Measurements from ENCODE around the gene BEX3. TPM values are rescaled to one million over a fixed set of nuclear protein-coding genes. Genes with fewer than 3 reads are reported as not detected.
"Not testable (repeated sequence)": the region's sequence is repeated elsewhere in the genome, so short reads cannot be mapped to it uniquely, and the experiment has no call there.

BEX3 gene
- total RNA-seq, 1 experiment from 2014 or later, result 130 TPM

DNA sequence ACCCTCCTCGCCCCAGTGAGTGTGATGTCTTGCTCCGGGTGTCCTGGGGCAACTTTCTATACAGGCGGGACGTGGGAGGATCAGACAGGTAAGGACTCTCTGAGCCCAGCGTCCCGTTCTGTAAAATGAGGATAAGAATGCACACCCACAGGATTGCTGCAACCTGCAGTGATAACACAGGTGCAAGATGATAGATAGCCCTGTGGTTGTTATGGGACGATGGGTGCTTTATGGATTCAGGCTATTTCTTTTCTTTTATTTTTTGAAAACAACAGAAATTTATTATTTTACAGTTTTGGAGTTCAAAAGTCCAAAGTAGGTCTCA, 28.6 kb downstream of the BEX3 start:
- Histone ChIP-seq H3K36me3 (ENCODE audit: low read depth, low read length) (no peaks in the 10 kb centered on the region), H3K4me3 (ENCODE audit: low read length) (peak overlapping the region; percentile 66), H3F3A (ENCODE audit: low read length, unreplicated experiment) (no peaks in the 10 kb centered on the region), H2AFZ (ENCODE audit: low read length) (peak overlapping the region; percentile 93), H3K27me3 (ENCODE audit: low read length) (no peaks in the 10 kb centered on the region), H3K79me2 (ENCODE audit: low read length) (no peaks in the 10 kb centered on the region), H3K4me1 (ENCODE audit: insufficient read depth, low read length) (peaks cover 10% of the 10 kb centered on the region; the same call in 1 of the 2 replicates), H3K9me3 (ENCODE audit: low read length) (no peaks in the 10 kb centered on the region), H3K9me2 (replicated peaks; ENCODE audit: low read length) (no peaks in the 10 kb centered on the region), H3K9ac (ENCODE audit: low read length) (peak overlapping the region; percentile 27; the same call in 1 of the 2 replicates), H4K20me1 (ENCODE audit: low read length) (no peaks in the 10 kb centered on the region), H3K27ac (ENCODE audit: low read length) (no peak overlapping the region), H3K4me2 (ENCODE audit: low read length) (peak overlapping the region; percentile 80)
- intact Hi-C loops (cut with micrococcal nuclease), result no loop called here
- TF ChIP-seq EZH2phosphoT487 (IDR thresholded peaks at IDR 0.05; ENCODE audit: borderline replicate concordance, low read length), result no peak
- TF ChIP-seq, protein P1, sequence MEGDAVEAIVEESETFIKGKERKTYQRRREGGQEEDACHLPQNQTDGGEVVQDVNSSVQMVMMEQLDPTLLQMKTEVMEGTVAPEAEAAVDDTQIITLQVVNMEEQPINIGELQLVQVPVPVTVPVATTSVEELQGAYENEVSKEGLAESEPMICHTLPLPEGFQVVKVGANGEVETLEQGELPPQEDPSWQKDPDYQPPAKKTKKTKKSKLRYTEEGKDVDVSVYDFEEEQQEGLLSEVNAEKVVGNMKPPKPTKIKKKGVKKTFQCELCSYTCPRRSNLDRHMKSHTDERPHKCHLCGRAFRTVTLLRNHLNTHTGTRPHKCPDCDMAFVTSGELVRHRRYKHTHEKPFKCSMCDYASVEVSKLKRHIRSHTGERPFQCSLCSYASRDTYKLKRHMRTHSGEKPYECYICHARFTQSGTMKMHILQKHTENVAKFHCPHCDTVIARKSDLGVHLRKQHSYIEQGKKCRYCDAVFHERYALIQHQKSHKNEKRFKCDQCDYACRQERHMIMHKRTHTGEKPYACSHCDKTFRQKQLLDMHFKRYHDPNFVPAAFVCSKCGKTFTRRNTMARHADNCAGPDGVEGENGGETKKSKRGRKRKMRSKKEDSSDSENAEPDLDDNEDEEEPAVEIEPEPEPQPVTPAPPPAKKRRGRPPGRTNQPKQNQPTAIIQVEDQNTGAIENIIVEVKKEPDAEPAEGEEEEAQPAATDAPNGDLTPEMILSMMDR (conservative IDR thresholded peaks at IDR 0.05; ENCODE audit: low read depth, low read length), result no peak
- no peak for TF ChIP-seq EZH2 (IDR thresholded peaks at IDR 0.05; ENCODE audit: low read length, unreplicated experiment)
- ChIA-PET POLR2A (ENCODE audit: unreplicated experiment) (no interaction called here), CTCF (no interaction called here)
- ATAC-seq (peak; percentile 31; the same call in 1 of the 2 replicates), DNase-seq (no peak)
- no TSS peak for BruUV-seq (replicated peaks)

DNA sequence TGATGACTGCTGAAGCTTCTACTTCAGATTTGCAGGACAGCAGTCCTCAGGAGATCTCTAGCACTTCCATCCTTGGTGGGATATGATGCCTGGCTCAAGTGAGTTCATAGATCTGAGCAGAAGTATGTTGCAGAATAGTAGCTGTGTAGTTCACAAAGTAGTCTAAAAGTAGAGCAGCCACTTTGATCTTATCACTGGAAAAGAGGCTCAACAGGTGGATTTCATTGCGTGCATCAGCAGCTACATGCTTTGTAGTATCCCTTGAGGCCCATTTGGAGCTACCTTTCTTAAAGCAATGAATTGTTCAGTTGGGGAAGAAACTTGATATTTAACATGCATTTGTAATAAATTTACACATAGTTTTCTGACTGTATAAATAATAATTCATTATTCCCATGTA, 29.9 kb downstream of the BEX3 start:
- intact Hi-C loops (cut with micrococcal nuclease), result no loop called here

DNA sequence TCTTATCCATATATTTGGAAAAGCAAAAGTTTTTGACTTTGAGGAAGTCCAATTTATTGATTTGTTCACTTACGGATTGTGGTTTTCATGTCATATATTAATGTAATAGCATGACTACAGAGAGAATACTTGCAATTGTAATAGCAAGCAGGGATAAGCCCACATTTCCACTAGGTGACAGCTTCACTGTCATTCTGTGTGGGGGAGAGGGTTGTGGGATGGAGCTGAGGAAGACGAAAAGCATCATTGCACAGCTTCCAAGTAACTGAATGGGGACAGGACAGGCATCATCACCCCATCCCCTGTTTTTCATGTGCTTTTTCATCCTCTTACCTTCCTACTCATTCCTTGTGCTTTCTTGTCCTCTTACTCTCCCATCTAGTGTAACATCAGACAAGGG, 31.4 kb downstream of the BEX3 start:
- H3K27ac ChIP-seq (ENCODE audit: low read length), result no peak overlapping the region
- H3K27me3 ChIP-seq (ENCODE audit: low read length), result no peaks in the 10 kb centered on the region
- no peak overlapping the region for H2AFZ ChIP-seq (ENCODE audit: low read length)
- H3K4me2 ChIP-seq (ENCODE audit: low read length), result no peak overlapping the region
- no peaks in the 10 kb centered on the region for H3K9me2 ChIP-seq (replicated peaks; ENCODE audit: low read length)
- ATAC-seq (no peak), DNase-seq (no peak)
- BruUV-seq (replicated peaks), result no TSS peak
- no peak overlapping the region for H3K9ac ChIP-seq (ENCODE audit: low read length)
- no peaks in the 10 kb centered on the region for H4K20me1 ChIP-seq (ENCODE audit: low read length)
- no peaks in the 10 kb centered on the region for H3F3A ChIP-seq (ENCODE audit: low read length, unreplicated experiment)
- intact Hi-C loops (cut with micrococcal nuclease), result no loop called here
- no peaks in the 10 kb centered on the region for H3K9me3 ChIP-seq (ENCODE audit: low read length)
- H3K4me1 ChIP-seq (ENCODE audit: insufficient read depth, low read length), result 0 out of 2 replicates have a peak, but pooled peaks cover 5% of the 10 kb centered on the region
- POLR2A ChIA-PET (ENCODE audit: unreplicated experiment), result no interaction called here
- no peaks in the 10 kb centered on the region for H3K79me2 ChIP-seq (ENCODE audit: low read length)
- CTCF ChIA-PET, result no interaction called here
- no peak overlapping the region for H3K4me3 ChIP-seq (ENCODE audit: low read length)
- TF ChIP-seq, protein P1 (conservative IDR thresholded peaks at IDR 0.05; ENCODE audit: low read depth, low read length), result no peak
- no peak for TF ChIP-seq EZH2 (IDR thresholded peaks at IDR 0.05; ENCODE audit: low read length, unreplicated experiment)
- TF ChIP-seq EZH2phosphoT487 (IDR thresholded peaks at IDR 0.05; ENCODE audit: borderline replicate concordance, low read length), result no peak
- H3K36me3 ChIP-seq (ENCODE audit: low read depth, low read length), result no peaks in the 10 kb centered on the region

More for the DNA sequence above, 29.9 kb downstream of the BEX3 start:
- TF ChIP-seq EZH2phosphoT487 (IDR thresholded peaks at IDR 0.05; ENCODE audit: borderline replicate concordance, low read length) (no peak), EZH2 (IDR thresholded peaks at IDR 0.05; ENCODE audit: low read length, unreplicated experiment) (no peak)
- TF ChIP-seq, protein P1 (conservative IDR thresholded peaks at IDR 0.05; ENCODE audit: low read depth, low read length), result no peak
- H3K9me3 ChIP-seq (ENCODE audit: low read length), result no peaks in the 10 kb centered on the region
- no peaks in the 10 kb centered on the region for H3K79me2 ChIP-seq (ENCODE audit: low read length)
- H3K4me2 ChIP-seq (ENCODE audit: low read length), result no peak overlapping the region
- no peaks in the 10 kb centered on the region for H3K36me3 ChIP-seq (ENCODE audit: low read depth, low read length)
- BruUV-seq (replicated peaks), result no TSS peak
- H3K9ac ChIP-seq (ENCODE audit: low read length), result no peak overlapping the region
- ATAC-seq, result no peak
- no peaks in the 10 kb centered on the region for H3K9me2 ChIP-seq (replicated peaks; ENCODE audit: low read length)
- H3K27ac ChIP-seq (ENCODE audit: low read length), result no peak overlapping the region
- POLR2A ChIA-PET (ENCODE audit: unreplicated experiment), result no interaction called here
- DNase-seq, result no peak
- H3K4me3 ChIP-seq (ENCODE audit: low read length), result no peak overlapping the region
- no peaks in the 10 kb centered on the region for H3F3A ChIP-seq (ENCODE audit: low read length, unreplicated experiment)
- H3K4me1 ChIP-seq (ENCODE audit: insufficient read depth, low read length), result 0 out of 2 replicates have a peak, but pooled peaks cover 5% of the 10 kb centered on the region
- no peak overlapping the region for H2AFZ ChIP-seq (ENCODE audit: low read length)
- H3K27me3 ChIP-seq (ENCODE audit: low read length), result no peaks in the 10 kb centered on the region
- no peaks in the 10 kb centered on the region for H4K20me1 ChIP-seq (ENCODE audit: low read length)
- CTCF ChIA-PET, result no interaction called here

DNA sequence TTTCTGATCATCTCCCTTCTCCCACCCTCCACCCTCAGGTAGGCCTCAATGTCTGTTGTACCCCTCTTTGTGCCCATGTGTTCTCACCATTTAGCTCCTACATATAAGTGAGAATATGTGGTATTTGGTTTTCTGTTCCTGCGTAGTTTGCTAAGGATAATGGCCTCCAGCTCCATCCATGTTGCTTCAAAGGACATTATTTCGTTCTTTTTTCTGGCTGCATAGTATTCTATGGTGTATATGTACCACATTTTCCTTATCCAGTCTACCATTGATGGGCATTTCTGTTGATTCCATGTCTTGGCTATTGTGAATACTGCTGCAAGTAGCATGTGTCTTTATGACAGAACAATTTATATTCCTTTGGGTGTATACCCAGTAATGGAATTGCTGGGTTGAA, 35.4 kb downstream of the BEX3 start:
- H3F3A ChIP-seq (ENCODE audit: low read length, unreplicated experiment); H4K20me1 ChIP-seq (ENCODE audit: low read length); intact Hi-C loops (cut with micrococcal nuclease); H3K9ac ChIP-seq (ENCODE audit: low read length); H3K4me3 ChIP-seq (ENCODE audit: low read length); BruUV-seq (replicated peaks); H3K4me2 ChIP-seq (ENCODE audit: low read length); H3K4me1 ChIP-seq (ENCODE audit: insufficient read depth, low read length); CTCF ChIA-PET; H3K9me3 ChIP-seq (ENCODE audit: low read length); H3K27ac ChIP-seq (ENCODE audit: low read length); ATAC-seq; H2AFZ ChIP-seq (ENCODE audit: low read length); H3K79me2 ChIP-seq (ENCODE audit: low read length); H3K9me2 ChIP-seq (replicated peaks; ENCODE audit: low read length); POLR2A ChIA-PET (ENCODE audit: unreplicated experiment); H3K36me3 ChIP-seq (ENCODE audit: low read depth, low read length); DNase-seq; H3K27me3 ChIP-seq (ENCODE audit: low read length): not testable (repeated sequence)

All from PC-3 (cell line).